Measurements from ENCODE around the gene CD19.

DNA sequence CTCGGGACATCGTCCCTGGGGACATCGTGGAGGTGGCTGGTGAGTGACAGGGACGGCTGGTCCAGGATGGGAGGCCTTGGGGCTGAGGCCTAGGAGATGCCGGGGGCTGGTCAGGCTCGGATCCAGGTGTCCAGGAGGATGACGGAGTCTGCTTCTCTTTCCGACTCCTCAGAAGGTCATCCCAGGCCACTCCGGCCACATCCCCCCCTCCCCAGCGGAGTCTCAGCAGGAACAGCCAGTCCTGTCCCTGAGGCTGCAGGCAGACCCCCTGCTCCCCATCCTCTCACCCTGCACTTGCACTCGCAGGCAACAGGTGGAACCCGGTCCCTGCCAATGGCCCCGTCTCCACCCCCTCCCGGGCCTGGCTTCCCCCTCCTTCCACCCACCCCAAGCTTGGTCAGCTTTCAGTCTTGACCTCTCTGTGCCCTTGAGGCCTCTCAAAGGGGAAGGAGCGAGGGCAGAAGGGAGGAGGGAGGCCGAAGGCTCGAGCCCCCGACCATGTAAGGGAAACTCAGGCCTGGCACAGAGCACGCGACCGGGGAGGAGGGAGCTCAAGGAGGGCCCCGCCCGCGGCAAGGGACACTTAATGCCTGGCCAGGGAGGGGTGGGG lies 49.1 kb upstream of the CD19 start:
- TF ChIP-seq POLR2AphosphoS5 (IDR thresholded peaks at IDR 0.05) (no peak), POLR2A (IDR thresholded peaks at IDR 0.05) (no peak), EP300 (IDR thresholded peaks at IDR 0.05) (no peak)
- TF ChIP-seq, protein P1, sequence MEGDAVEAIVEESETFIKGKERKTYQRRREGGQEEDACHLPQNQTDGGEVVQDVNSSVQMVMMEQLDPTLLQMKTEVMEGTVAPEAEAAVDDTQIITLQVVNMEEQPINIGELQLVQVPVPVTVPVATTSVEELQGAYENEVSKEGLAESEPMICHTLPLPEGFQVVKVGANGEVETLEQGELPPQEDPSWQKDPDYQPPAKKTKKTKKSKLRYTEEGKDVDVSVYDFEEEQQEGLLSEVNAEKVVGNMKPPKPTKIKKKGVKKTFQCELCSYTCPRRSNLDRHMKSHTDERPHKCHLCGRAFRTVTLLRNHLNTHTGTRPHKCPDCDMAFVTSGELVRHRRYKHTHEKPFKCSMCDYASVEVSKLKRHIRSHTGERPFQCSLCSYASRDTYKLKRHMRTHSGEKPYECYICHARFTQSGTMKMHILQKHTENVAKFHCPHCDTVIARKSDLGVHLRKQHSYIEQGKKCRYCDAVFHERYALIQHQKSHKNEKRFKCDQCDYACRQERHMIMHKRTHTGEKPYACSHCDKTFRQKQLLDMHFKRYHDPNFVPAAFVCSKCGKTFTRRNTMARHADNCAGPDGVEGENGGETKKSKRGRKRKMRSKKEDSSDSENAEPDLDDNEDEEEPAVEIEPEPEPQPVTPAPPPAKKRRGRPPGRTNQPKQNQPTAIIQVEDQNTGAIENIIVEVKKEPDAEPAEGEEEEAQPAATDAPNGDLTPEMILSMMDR (IDR thresholded peaks at IDR 0.05): no peak

Measured in sigmoid colon (tissue), 4 donors.